SK-N-SH treated with all-trans-retinoic acid at 6 μM for 48 hours (cell line): ENCODE measurements around the gene TMEM150A.
"Not testable (repeated sequence)": the region's sequence is repeated elsewhere in the genome, so short reads cannot be mapped to it uniquely, and the experiment has no call there.

Experiments used
- ARNTL ChIP-seq: fragments of 450-650 bp; formaldehyde crosslinking; IDR thresholded peaks from 2 replicates; pipeline ENCODE4 v1.5.0; 2020; ENCODE audit warnings: low read depth, mild to moderate bottlenecking, moderate library complexity, borderline replicate concordance
- CSDC2 ChIP-seq: fragments of 250-450 bp; sonication (Bioruptor Pico); IDR thresholded peaks from 2 replicates; pipeline ENCODE4 v1.5.0; 2020; ENCODE audit warnings: mild to moderate bottlenecking, moderate library complexity
- ISL1 ChIP-seq: fragments of 250-450 bp; sonication (Bioruptor Pico); IDR thresholded peaks from 2 replicates; pipeline ENCODE4 v2.1.2; 2022; ENCODE audit warnings: mild to moderate bottlenecking, moderate library complexity
- OSR1 ChIP-seq: fragments of 250-450 bp; sonication (Bioruptor Pico); IDR thresholded peaks from 2 replicates; pipeline ENCODE4 v1.8.0; 2022; ENCODE audit warnings: moderate library complexity, mild to moderate bottlenecking, inconsistent platforms
- SNAI2 ChIP-seq: fragments of 250-450 bp; sonication (Bioruptor Pico); IDR thresholded peaks from 2 replicates; pipeline ENCODE4 v1.5.0; 2020; ENCODE audit warnings: mild to moderate bottlenecking, moderate library complexity
- TCF4 ChIP-seq: fragments of 250-450 bp; sonication (Bioruptor Pico); IDR thresholded peaks from 2 replicates; pipeline ENCODE4 v1.8.0; 2021; ENCODE audit warnings: mild to moderate bottlenecking, moderate library complexity, borderline replicate concordance
- TOX ChIP-seq: fragments of 250-450 bp; sonication (Bioruptor Pico); IDR thresholded peaks from 2 replicates; pipeline ENCODE4 v1.8.0; 2021; ENCODE audit warnings: mild to moderate bottlenecking, moderate library complexity, borderline replicate concordance
- ZFP3 ChIP-seq: fragments of 250-450 bp; sonication (Bioruptor Pico); IDR thresholded peaks from 2 replicates; pipeline ENCODE4 v1.5.0; 2020; ENCODE audit warnings: mild to moderate bottlenecking, moderate library complexity
- ZFP30 ChIP-seq: fragments of 450-650 bp; formaldehyde crosslinking; IDR thresholded peaks from 2 replicates; pipeline ENCODE4 v1.5.0; 2022; ENCODE audit warnings: mild to moderate bottlenecking, moderate library complexity
- ZNF565 ChIP-seq: fragments of 450-650 bp; formaldehyde crosslinking; conservative IDR thresholded peaks from 2 replicates; pipeline ENCODE4 v1.5.0; 2020; ENCODE audit warnings: low read depth, mild to moderate bottlenecking, moderate library complexity
- ZNF8 ChIP-seq: fragments of 450-650 bp; formaldehyde crosslinking; IDR thresholded peaks from 2 replicates; pipeline ENCODE4 v1.5.0; 2020; ENCODE audit warnings: mild to moderate bottlenecking, moderate library complexity
- TF ChIP-seq, protein P1 (sequence below): fragments of 250-450 bp; sonication (Bioruptor Pico); IDR thresholded peaks from 2 replicates; pipeline ENCODE4 v1.8.0; 2020; ENCODE audit warnings: mild to moderate bottlenecking, moderate library complexity, borderline replicate concordance
- TF ChIP-seq, protein P2 (sequence below): fragments of 250-450 bp; sonication (Bioruptor Pico); IDR thresholded peaks from 2 replicates; pipeline ENCODE4 v1.8.0; 2021; ENCODE audit warnings: low read depth, mild to moderate bottlenecking, moderate library complexity, borderline replicate concordance

DNA sequence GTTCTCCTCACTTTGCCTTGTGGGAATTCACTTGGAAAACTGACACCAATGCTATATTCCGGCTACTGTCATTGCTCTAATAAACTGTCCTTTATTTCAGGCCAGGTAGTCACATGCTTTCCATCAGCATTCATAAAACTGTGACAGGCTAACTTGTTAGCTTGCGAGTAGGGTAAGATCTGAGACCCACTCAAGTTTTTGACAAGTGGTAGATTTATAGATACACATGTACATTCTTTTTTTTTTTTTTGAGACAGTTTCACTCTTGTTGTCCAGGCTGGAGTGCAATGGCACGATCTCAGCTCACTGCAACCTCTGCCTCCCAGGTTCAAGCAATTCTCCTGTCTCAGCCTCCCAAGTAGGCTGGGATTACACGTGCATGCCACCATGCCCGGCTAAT, 15.2 kb upstream of the TMEM150A start:
- TF ChIP-seq ISL1; ARNTL (CRISPR knock-in tag); OSR1 (CRISPR knock-in tag); SNAI2 (CRISPR knock-in tag); ZNF565 (CRISPR knock-in tag); TOX (CRISPR knock-in tag); TCF4 (CRISPR knock-in tag); CSDC2; ZNF8 (CRISPR knock-in tag); ZFP30 (CRISPR knock-in tag); ZFP3: not testable (repeated sequence)
- TF ChIP-seq, protein P1, sequence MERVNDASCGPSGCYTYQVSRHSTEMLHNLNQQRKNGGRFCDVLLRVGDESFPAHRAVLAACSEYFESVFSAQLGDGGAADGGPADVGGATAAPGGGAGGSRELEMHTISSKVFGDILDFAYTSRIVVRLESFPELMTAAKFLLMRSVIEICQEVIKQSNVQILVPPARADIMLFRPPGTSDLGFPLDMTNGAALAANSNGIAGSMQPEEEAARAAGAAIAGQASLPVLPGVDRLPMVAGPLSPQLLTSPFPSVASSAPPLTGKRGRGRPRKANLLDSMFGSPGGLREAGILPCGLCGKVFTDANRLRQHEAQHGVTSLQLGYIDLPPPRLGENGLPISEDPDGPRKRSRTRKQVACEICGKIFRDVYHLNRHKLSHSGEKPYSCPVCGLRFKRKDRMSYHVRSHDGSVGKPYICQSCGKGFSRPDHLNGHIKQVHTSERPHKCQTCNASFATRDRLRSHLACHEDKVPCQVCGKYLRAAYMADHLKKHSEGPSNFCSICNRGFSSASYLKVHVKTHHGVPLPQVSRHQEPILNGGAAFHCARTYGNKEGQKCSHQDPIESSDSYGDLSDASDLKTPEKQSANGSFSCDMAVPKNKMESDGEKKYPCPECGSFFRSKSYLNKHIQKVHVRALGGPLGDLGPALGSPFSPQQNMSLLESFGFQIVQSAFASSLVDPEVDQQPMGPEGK: not testable (repeated sequence)
- TF ChIP-seq, protein P2, sequence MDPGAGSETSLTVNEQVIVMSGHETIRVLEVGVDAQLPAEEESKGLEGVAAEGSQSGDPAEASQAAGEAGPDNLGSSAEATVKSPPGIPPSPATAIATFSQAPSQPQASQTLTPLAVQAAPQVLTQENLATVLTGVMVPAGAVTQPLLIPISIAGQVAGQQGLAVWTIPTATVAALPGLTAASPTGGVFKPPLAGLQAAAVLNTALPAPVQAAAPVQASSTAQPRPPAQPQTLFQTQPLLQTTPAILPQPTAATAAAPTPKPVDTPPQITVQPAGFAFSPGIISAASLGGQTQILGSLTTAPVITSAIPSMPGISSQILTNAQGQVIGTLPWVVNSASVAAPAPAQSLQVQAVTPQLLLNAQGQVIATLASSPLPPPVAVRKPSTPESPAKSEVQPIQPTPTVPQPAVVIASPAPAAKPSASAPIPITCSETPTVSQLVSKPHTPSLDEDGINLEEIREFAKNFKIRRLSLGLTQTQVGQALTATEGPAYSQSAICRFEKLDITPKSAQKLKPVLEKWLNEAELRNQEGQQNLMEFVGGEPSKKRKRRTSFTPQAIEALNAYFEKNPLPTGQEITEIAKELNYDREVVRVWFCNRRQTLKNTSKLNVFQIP: not testable (repeated sequence)
